SU-DHL-6 (cell line): ENCODE results near the gene DRC1.

ENCODE experiments used
- H2AFZ ChIP-seq: fragments of 200-600 bp; sonication (generic); 2 replicates; pipeline ENCODE4 v1.6.1; 2014; ENCODE audit warnings: low read depth, mild to moderate bottlenecking, moderate library complexity, mixed read lengths, antibody characterized with exemption, low read length; ENCODE audit not compliant: severe bottlenecking
- H3F3A ChIP-seq: fragments of 200-600 bp; shearing (Covaris generic); 2 replicates; pipeline ENCODE4 v1.6.0; 2016; ENCODE audit warnings: antibody characterized with exemption, mild to moderate bottlenecking; ENCODE audit not compliant: insufficient read depth
- H3K27ac ChIP-seq: fragments of 200-600 bp; sonication (generic); 2 replicates; pipeline ENCODE4 v1.5.1; 2016; ENCODE audit warnings: low read depth, mild to moderate bottlenecking, low read length, moderate library complexity, mixed read lengths
- H3K27me3 ChIP-seq: fragments of 200-600 bp; sonication (generic), shearing (Covaris generic); 2 replicates; pipeline ENCODE4 v1.6.0; 2014; ENCODE audit warnings: mild to moderate bottlenecking, low read length
- H3K36me3 ChIP-seq: fragments of 200-600 bp; sonication (generic); 2 replicates; pipeline ENCODE4 v1.6.1; 2014; ENCODE audit warnings: mild to moderate bottlenecking, low read length, mixed read lengths
- H3K4me2 ChIP-seq: fragments of 300-600, 200-600 bp; shearing (Covaris generic), sonication (generic); 2 replicates; pipeline ENCODE4 v1.6.0; 2014; ENCODE audit warnings: low read length, low read depth, mild to moderate bottlenecking; ENCODE audit not compliant: poor library complexity, severe bottlenecking
- H3K4me3 ChIP-seq: fragments of 200-600 bp; sonication (generic); 2 replicates; pipeline ENCODE4 v1.5.1; 2014; ENCODE audit warnings: antibody characterized with exemption, low read length, mild to moderate bottlenecking, mixed read lengths; ENCODE audit not compliant: insufficient read depth, poor library complexity, severe bottlenecking
- H3K79me2 ChIP-seq: fragments of 200-600 bp; sonication (generic); 2 replicates; pipeline ENCODE4 v1.6.1; 2014; ENCODE audit warnings: mild to moderate bottlenecking, low read length, moderate library complexity; ENCODE audit not compliant: insufficient read depth
- H3K9ac ChIP-seq: fragments of 200-600 bp; sonication (generic); 2 replicates; pipeline ENCODE4 v1.7.0; 2014; ENCODE audit warnings: mild to moderate bottlenecking, low read length
- H3K9me2 ChIP-seq: fragments of 200-600 bp; sonication (generic); replicated peaks from 2 replicates; pipeline ENCODE4 v1.6.1; 2014; ENCODE audit warnings: low read length; ENCODE audit not compliant: insufficient read depth
- H3K9me3 ChIP-seq: fragments of 200-600 bp; sonication (generic); 2 replicates; pipeline ENCODE4 v1.6.1; 2014; ENCODE audit warnings: low read length, mixed read lengths; ENCODE audit not compliant: insufficient read depth
- H4K20me1 ChIP-seq: fragments of 200-600 bp; sonication (generic); 2 replicates; pipeline ENCODE4 v1.6.1; 2014; ENCODE audit warnings: low read depth, mild to moderate bottlenecking, antibody characterized with exemption, low read length, moderate library complexity, mixed read lengths
- CTCF ChIP-seq: fragments of 200-600 bp; sonication (generic); IDR thresholded peaks from one replicate; pipeline ENCODE4 v1.5.1; 2017; ENCODE audit warnings: antibody characterized with exemption, mild to moderate bottlenecking, low read length, moderate library complexity; ENCODE audit not compliant: insufficient read depth, poor library complexity, severe bottlenecking
- EZH2phosphoT487 ChIP-seq: fragments of 200-600 bp; sonication (generic), shearing (Covaris generic); conservative IDR thresholded peaks from 2 replicates; pipeline ENCODE4 v1.6.1; 2018; ENCODE audit warnings: mild to moderate bottlenecking, antibody characterized with exemption, low read length, moderate library complexity, mixed read lengths

The DRC1 gene

GRCh38 chr2:26428846-26429245, 27.1 kb downstream of the DRC1 start:
- H3K79me2 ChIP-seq, result no peaks in the 10 kb centered on the region
- no peaks in the 10 kb centered on the region for H3F3A ChIP-seq
- TF ChIP-seq CTCF (no peak), EZH2phosphoT487 (no peak)
- no peak overlapping the region for H3K4me2 ChIP-seq
- no peak overlapping the region for H3K9ac ChIP-seq
- no peak overlapping the region for H3K4me3 ChIP-seq
- H3K36me3 ChIP-seq, result no peaks in the 10 kb centered on the region
- no peaks in the 10 kb centered on the region for H4K20me1 ChIP-seq
- H3K27ac ChIP-seq, result no peak overlapping the region
- no peaks in the 10 kb centered on the region for H3K9me3 ChIP-seq
- H2AFZ ChIP-seq, result no peak overlapping the region
- H3K27me3 ChIP-seq, result no peaks in the 10 kb centered on the region
- no peaks in the 10 kb centered on the region for H3K9me2 ChIP-seq

GRCh38 chr2:26429779-26430578, 28.3 kb downstream of the DRC1 start:
- Histone ChIP-seq H3K9ac (no peak overlapping the region), H3K27me3 (no peaks in the 10 kb centered on the region), H3F3A (no peaks in the 10 kb centered on the region), H3K4me3 (no peak overlapping the region), H3K9me3 (no peaks in the 10 kb centered on the region), H2AFZ (no peak overlapping the region), H3K9me2 (no peaks in the 10 kb centered on the region), H3K36me3 (no peaks in the 10 kb centered on the region), H3K27ac (no peak overlapping the region), H3K79me2 (no peaks in the 10 kb centered on the region), H4K20me1 (no peaks in the 10 kb centered on the region), H3K4me2 (no peak overlapping the region)
- TF ChIP-seq CTCF (no peak), EZH2phosphoT487 (no peak)

GRCh38 chr2:26430826-26431225, 29.1 kb downstream of the DRC1 start:
- Histone ChIP-seq H3K27ac (no peak overlapping the region), H3K27me3 (no peaks in the 10 kb centered on the region), H3K4me2 (no peak overlapping the region), H4K20me1 (no peaks in the 10 kb centered on the region), H3K9me3 (no peaks in the 10 kb centered on the region), H3K36me3 (no peaks in the 10 kb centered on the region), H3K79me2 (no peaks in the 10 kb centered on the region), H3F3A (no peaks in the 10 kb centered on the region), H2AFZ (no peak overlapping the region), H3K9me2 (no peaks in the 10 kb centered on the region), H3K4me3 (no peak overlapping the region), H3K9ac (no peak overlapping the region)
- TF ChIP-seq CTCF (no peak), EZH2phosphoT487 (no peak)
